HCT116 (cell line): ENCODE measurements around the gene BRWD1. TPM values are rescaled to one million over a fixed set of nuclear protein-coding genes. Genes with fewer than 3 reads are reported as not detected.

ENCODE experiments used
- ATAC-seq: fragments of 200-7000 bp; cut with Tn5 transposase; 2 replicates; pipeline ENCODE4 v1.9.1; 2020; ENCODE audit warnings: mild to moderate bottlenecking, moderate library complexity
- BruUV-seq: library from RNA; stranded (reverse); fragments of 400-500 nt; replicated peaks from 2 replicates; lab custom pipeline; 2021; lab: Mats Ljungman, UMichigan
- CTCF ChIA-PET: fragments of 300-600 bp; sonication (Branson Sonifier 250); formaldehyde crosslinking; loops from one replicate; lab custom pipeline; 2021; ENCODE audit warnings: antibody characterized with exemption; lab: Charles Lee
- POLR2A ChIA-PET: fragments of 300-600, 350-600 bp; sonication (Branson Sonifier 250); formaldehyde crosslinking; loops from one replicate; lab custom pipeline; 2021; ENCODE audit warnings: antibody characterized with exemption; lab: Charles Lee
- RAD21 ChIA-PET, 2 experiments: fragments of 300-600 bp; sonication (Branson Sonifier 250); formaldehyde crosslinking; loops; one replicate each; lab custom pipeline; 2023; ENCODE audit warnings: low total read pairs in 2 of 2; ENCODE audit not compliant: uncharacterized antibody in 2 of 2, unreplicated experiment in 2 of 2, low non-redundant PET in 1 of 2; lab: Charles Lee
- DNase-seq: peaks from one replicate; pipeline ENCODE4 v3.0.0-alpha.2; 2010; ENCODE audit warnings: low read depth, low spot score
- H2AFZ ChIP-seq: fragments of 200-600 bp; shearing (Covaris generic), sonication (generic); 2 replicates; pipeline ENCODE4 v1.6.1; 2017; ENCODE audit warnings: low read depth, mixed run types, mixed read lengths, antibody characterized with exemption, low read length; ENCODE audit not compliant: poor library complexity, severe bottlenecking
- H3K27ac ChIP-seq: 2 replicates; pipeline ENCODE4 v1.5.1; 2012; ENCODE audit warnings: low read depth, low read length
- H3K27me3 ChIP-seq: fragments of 200-600 bp; sonication (generic); 2 replicates; pipeline ENCODE4 v1.6.1; 2016; ENCODE audit warnings: mixed run types, low read length, mixed read lengths; ENCODE audit not compliant: insufficient read depth
- H3K36me3 ChIP-seq, 2 experiments: fragments of 200-500 bp in 1 of 2; fragments of 200-600 bp in 1 of 2; sonication (Bioruptor generic) in 1 of 2; sonication (generic) in 1 of 2; 2 replicates each; pipeline versions ENCODE4 v1.5.1 to v1.6.1; 2014 to 2016; ENCODE audit warnings: low read length in 2 of 2, inconsistent platforms in 1 of 2, mixed read lengths in 1 of 2, mixed run types in 1 of 2; ENCODE audit not compliant: insufficient read depth in 2 of 2, control insufficient read depth in 1 of 2
- H3K4me1 ChIP-seq, 2 experiments: fragments of 200-600 bp in 1 of 2; sonication (generic) in 1 of 2; 2 replicates each; pipeline versions ENCODE4 v1.5.1 to v1.6.1; 2012 to 2017; ENCODE audit warnings: low read length in 2 of 2, inconsistent platforms in 1 of 2, mild to moderate bottlenecking in 1 of 2, mixed read lengths in 1 of 2, mixed run types in 1 of 2, moderate library complexity in 1 of 2; ENCODE audit not compliant: insufficient read depth in 2 of 2, control insufficient read depth in 1 of 2
- H3K4me2 ChIP-seq: fragments of 200-600 bp; sonication (generic); 2 replicates; pipeline ENCODE4 v1.6.1; 2017; ENCODE audit warnings: mixed run types, low read length, mixed read lengths
- H3K4me3 ChIP-seq, 2 experiments: fragments of 200-600 bp in 1 of 2; sonication (generic) in 1 of 2; replicated peaks in 1 of 2; 2 replicates each; pipeline ENCODE4 v1.5.1; 2011 to 2016; ENCODE audit warnings: low read length in 2 of 2, control low read depth in 1 of 2, low read depth in 1 of 2, mild to moderate bottlenecking in 1 of 2, mixed read lengths in 1 of 2, mixed run types in 1 of 2
- H3K79me2 ChIP-seq: fragments of 200-600 bp; sonication (generic); 2 replicates; pipeline ENCODE4 v1.6.1; 2017; ENCODE audit warnings: mild to moderate bottlenecking, mixed run types, low read length, moderate library complexity, mixed read lengths; ENCODE audit not compliant: insufficient read depth
- H3K9ac ChIP-seq: fragments of 200-600 bp; sonication (generic); 2 replicates; pipeline ENCODE4 v1.6.1; 2016; ENCODE audit warnings: low read length, mixed read lengths
- H3K9me2 ChIP-seq: fragments of 200-600 bp; sonication (generic), shearing (Covaris generic); 2 replicates; pipeline ENCODE4 v1.6.1; 2017; ENCODE audit warnings: mixed run types, mild to moderate bottlenecking, moderate library complexity; ENCODE audit not compliant: insufficient read depth
- H3K9me3 ChIP-seq, 2 experiments: fragments of 200-500 bp in 1 of 2; fragments of 200-600 bp in 1 of 2; sonication (Bioruptor generic) in 1 of 2; sonication (generic) in 1 of 2; 2 replicates each; pipeline ENCODE4 v1.6.1; 2014 to 2017; ENCODE audit warnings: low read length in 2 of 2, mixed read lengths in 2 of 2, inconsistent platforms in 1 of 2, low read depth in 1 of 2, mild to moderate bottlenecking in 1 of 2, mixed run types in 1 of 2, moderate library complexity in 1 of 2; ENCODE audit not compliant: control insufficient read depth in 1 of 2, insufficient read depth in 1 of 2
- H4K20me1 ChIP-seq: fragments of 200-600 bp; sonication (generic), shearing (Covaris generic); 2 replicates; pipeline ENCODE4 v1.6.1; 2017; ENCODE audit warnings: mixed run types, mild to moderate bottlenecking, moderate library complexity; ENCODE audit not compliant: insufficient read depth
- CBX3 ChIP-seq: IDR thresholded peaks from 2 replicates; pipeline ENCODE4 v1.6.1; 2012; ENCODE audit warnings: low read depth
- CEBPB ChIP-seq: IDR thresholded peaks from 2 replicates; pipeline ENCODE4 v1.6.1; 2012; ENCODE audit warnings: low read depth
- EGR1 ChIP-seq: IDR thresholded peaks from 2 replicates; pipeline ENCODE4 v1.6.1; 2012; ENCODE audit warnings: low read depth
- ELF1 ChIP-seq: IDR thresholded peaks from 2 replicates; pipeline ENCODE4 v1.6.1; 2012; ENCODE audit warnings: low read depth, borderline replicate concordance
- EZH2 ChIP-seq: fragments of 200-600 bp; sonication (generic); IDR thresholded peaks from 2 replicates; pipeline ENCODE4 v1.6.1; 2017; ENCODE audit warnings: antibody characterized with exemption, mixed run types
- EZH2phosphoT487 ChIP-seq: fragments of 200-600 bp; IDR thresholded peaks from 2 replicates; pipeline ENCODE4 v1.6.1; 2018; ENCODE audit warnings: antibody characterized with exemption, borderline replicate concordance
- FOSL1 ChIP-seq: IDR thresholded peaks from 2 replicates; pipeline ENCODE4 v1.6.1; 2012; ENCODE audit warnings: low read depth
- JUND ChIP-seq: IDR thresholded peaks from 2 replicates; pipeline ENCODE4 v1.6.1; 2012
- POLR2A ChIP-seq: IDR thresholded peaks from 2 replicates; pipeline ENCODE4 v1.7.0; 2011; ENCODE audit warnings: borderline replicate concordance; ENCODE audit not compliant: insufficient read depth, insufficient read length; ENCODE audit errors: extremely low read depth
- POLR2AphosphoS5 ChIP-seq: IDR thresholded peaks from 2 replicates; pipeline ENCODE4 v1.6.1; 2011; ENCODE audit warnings: mild to moderate bottlenecking, low read depth, low read length, moderate library complexity
- RAD21 ChIP-seq: IDR thresholded peaks from 2 replicates; pipeline ENCODE4 v1.6.1; 2012; ENCODE audit warnings: low read depth, mild to moderate bottlenecking
- SIN3A ChIP-seq: IDR thresholded peaks from 2 replicates; pipeline ENCODE4 v1.6.1; 2012; ENCODE audit warnings: low read depth
- SP1 ChIP-seq: IDR thresholded peaks from 2 replicates; pipeline ENCODE4 v1.6.1; 2012; ENCODE audit warnings: low read depth
- TCF7L2 ChIP-seq: IDR thresholded peaks from 2 replicates; pipeline ENCODE4 v1.7.0; 2011; ENCODE audit warnings: borderline replicate concordance, inconsistent platforms; ENCODE audit not compliant: insufficient read depth, insufficient read length; ENCODE audit errors: extremely low read depth
- YY1 ChIP-seq: IDR thresholded peaks from 2 replicates; pipeline ENCODE4 v1.6.1; 2011; ENCODE audit warnings: low read length, low read depth, moderate library complexity, mild to moderate bottlenecking; ENCODE audit not compliant: insufficient replicate concordance; ENCODE audit errors: extremely low read depth
- ZFX ChIP-seq: fragments of 450-650 bp; IDR thresholded peaks from 2 replicates; pipeline ENCODE4 v1.6.1; 2017
- ZNF274 ChIP-seq: fragments of 200-500 bp; sonication (Bioruptor generic); IDR thresholded peaks from 2 replicates; pipeline ENCODE4 v1.6.1; 2014; ENCODE audit warnings: mild to moderate bottlenecking, low read depth, low read length, inconsistent platforms
- intact Hi-C: fragments of 100-400 bp; cut with micrococcal nuclease; formaldehyde crosslinking; loops from 2 replicates; pipeline ENCODE4 v1.10.0; 2022
- total RNA-seq: library from RNA; stranded (reverse); gene quantifications from one replicate; pipeline ENCODE4 v1.2.1, GENCODE V29; 2021; ENCODE audit not compliant: unreplicated experiment
- TF ChIP-seq, protein P1 (sequence below): IDR thresholded peaks from 2 replicates; pipeline ENCODE4 v1.6.1; 2012
- TF ChIP-seq, protein P2 (sequence below), 3 experiments: fragments of 200-600 bp in 1 of 3; sonication (generic) in 1 of 3; IDR thresholded peaks in 2 of 3; conservative IDR thresholded peaks in 1 of 3; 2 replicates each; pipeline ENCODE4 v1.5.1; 2012 to 2017; ENCODE audit warnings: low read depth in 2 of 3, low read length in 2 of 3, antibody characterized with exemption in 1 of 3, borderline replicate concordance in 1 of 3, control low read depth in 1 of 3, mild to moderate bottlenecking in 1 of 3, mixed read lengths in 1 of 3, mixed run types in 1 of 3, moderate library complexity in 1 of 3; ENCODE audit not compliant: insufficient read depth in 1 of 3
- TF ChIP-seq, protein P3 (sequence below): IDR thresholded peaks from 2 replicates; pipeline ENCODE4 v1.6.1; 2011; ENCODE audit warnings: mild to moderate bottlenecking, low read length, moderate library complexity; ENCODE audit not compliant: insufficient replicate concordance; ENCODE audit errors: extremely low read depth
- TF ChIP-seq, protein P4 (sequence below): IDR thresholded peaks from 2 replicates; pipeline ENCODE4 v1.6.1; 2012

BRWD1 gene
- total RNA-seq, 1 experiment from 2014 or later = 33.1 TPM

DNA sequence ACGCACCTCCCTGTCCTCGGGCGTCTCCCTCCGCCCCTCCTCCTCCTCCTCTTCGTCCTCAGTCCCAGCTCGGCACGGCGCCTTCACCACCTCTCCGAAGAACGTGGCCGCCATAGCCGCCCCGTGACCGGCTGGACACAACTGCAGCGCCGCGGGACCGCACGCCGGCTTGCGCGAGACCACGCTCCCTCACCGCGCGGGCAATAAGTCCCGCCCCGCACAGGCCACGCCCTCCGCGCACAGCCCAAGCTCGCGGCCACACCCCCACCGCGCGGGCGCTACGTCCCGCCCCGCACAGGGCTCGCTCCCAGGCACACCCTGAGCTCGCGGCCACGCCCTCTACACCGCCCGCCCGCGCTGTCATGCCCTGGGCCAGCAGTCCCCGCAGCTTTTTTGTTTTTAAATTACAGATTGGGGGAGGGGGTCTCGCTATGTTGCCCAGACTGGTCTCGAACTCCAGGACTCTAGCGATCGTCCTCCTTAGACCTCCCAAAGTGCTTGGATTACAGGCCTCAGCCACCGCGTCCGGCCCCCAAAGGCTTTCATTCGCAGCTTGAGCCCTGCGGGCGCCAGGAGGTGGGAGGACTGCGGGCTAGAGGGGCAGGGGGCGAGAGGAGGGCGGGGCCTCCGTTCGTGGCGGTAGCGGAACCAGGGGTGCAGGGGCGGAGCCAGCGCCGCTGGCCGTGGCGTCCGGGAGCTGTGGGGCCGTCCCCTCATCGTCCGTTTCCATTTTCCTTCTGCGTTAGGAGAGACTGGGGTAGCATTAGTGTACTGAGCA, 130.0 kb downstream of the BRWD1 start, which contains the start of gene PSMG1:
Gene PSMG1 (minus strand): TSS at position 180 of the 778 bp plus-strand sequence. CDS start 66 bp downstream, at position 114.
- Histone ChIP-seq H3K9ac (peak within 1 kb of the TSS; percentile 92), H3K36me3 (peaks cover 7 to 19% of the 10 kb centered on the region in 2 experiments; a peak in 2 of 4 replicates), H4K20me1 (peaks cover 3% of the 10 kb centered on the region; the same call in 1 of the 2 replicates), H3K79me2 (peaks cover 47% of the 10 kb centered on the region), H3K27ac (peak within 1 kb of the TSS; percentile 64), H3K9me3 (no peaks in the 10 kb centered on the region), H3K4me2 (peak within 1 kb of the TSS; percentile 88), H3K9me2 (no peaks in the 10 kb centered on the region), H3K4me3 (peak within 1 kb of the TSS; percentile 80 to 86), H3K27me3 (no peaks in the 10 kb centered on the region), H2AFZ (no peak within 1 kb of the TSS), H3K4me1 (peaks cover 4 to 15% of the 10 kb centered on the region in 2 experiments; a peak in 3 of 4 replicates)
- DNase-seq (peak; percentile 88), ATAC-seq (peak; percentile 94)
- no TSS peak for BruUV-seq
- POLR2A ChIA-PET = interaction anchor here (0.6 to 1.6 kb wide), 9 partner anchors 10 to 517 kb away, joined by 3 to 10 read pairs (median 4); a partner anchor contains a TSS
- RAD21 ChIA-PET = interaction anchor here in 1 of 2 experiments (1.2 kb wide), 1 partner anchor 258 kb away, joined by 3 read pairs; no protein-coding TSS in a partner anchor
- CTCF ChIA-PET = interaction anchor here (0.8 to 2.0 kb wide), 5 partner anchors 9 to 484 kb away, joined by 3 to 7 read pairs (median 4); no protein-coding TSS in a partner anchor
- intact Hi-C loops = loop anchor here (2.0 to 10.0 kb wide), 3 partner anchors 197 to 451 kb away; partner anchors contain the start of gene LCA5L
- no peak for TF ChIP-seq RAD21
- no peak for TF ChIP-seq EZH2
- no peak for TF ChIP-seq JUND
- TF ChIP-seq EGR1 = no peak
- TF ChIP-seq EZH2phosphoT487 = no peak
- TF ChIP-seq, protein P1, sequence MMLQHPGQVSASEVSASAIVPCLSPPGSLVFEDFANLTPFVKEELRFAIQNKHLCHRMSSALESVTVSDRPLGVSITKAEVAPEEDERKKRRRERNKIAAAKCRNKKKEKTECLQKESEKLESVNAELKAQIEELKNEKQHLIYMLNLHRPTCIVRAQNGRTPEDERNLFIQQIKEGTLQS = no peak
- no peak for TF ChIP-seq CEBPB
- no peak for TF ChIP-seq FOSL1
- TF ChIP-seq POLR2AphosphoS5 = peak; percentile 71
- peak; percentile 81 for TF ChIP-seq POLR2A
- peak; percentile 78; the same call in 1 of the 2 replicates for TF ChIP-seq SIN3A
- peak; percentile 56; the same call in 1 of the 2 replicates for TF ChIP-seq ZFX
- peak; percentile 45 for TF ChIP-seq SP1
- TF ChIP-seq, protein P2, sequence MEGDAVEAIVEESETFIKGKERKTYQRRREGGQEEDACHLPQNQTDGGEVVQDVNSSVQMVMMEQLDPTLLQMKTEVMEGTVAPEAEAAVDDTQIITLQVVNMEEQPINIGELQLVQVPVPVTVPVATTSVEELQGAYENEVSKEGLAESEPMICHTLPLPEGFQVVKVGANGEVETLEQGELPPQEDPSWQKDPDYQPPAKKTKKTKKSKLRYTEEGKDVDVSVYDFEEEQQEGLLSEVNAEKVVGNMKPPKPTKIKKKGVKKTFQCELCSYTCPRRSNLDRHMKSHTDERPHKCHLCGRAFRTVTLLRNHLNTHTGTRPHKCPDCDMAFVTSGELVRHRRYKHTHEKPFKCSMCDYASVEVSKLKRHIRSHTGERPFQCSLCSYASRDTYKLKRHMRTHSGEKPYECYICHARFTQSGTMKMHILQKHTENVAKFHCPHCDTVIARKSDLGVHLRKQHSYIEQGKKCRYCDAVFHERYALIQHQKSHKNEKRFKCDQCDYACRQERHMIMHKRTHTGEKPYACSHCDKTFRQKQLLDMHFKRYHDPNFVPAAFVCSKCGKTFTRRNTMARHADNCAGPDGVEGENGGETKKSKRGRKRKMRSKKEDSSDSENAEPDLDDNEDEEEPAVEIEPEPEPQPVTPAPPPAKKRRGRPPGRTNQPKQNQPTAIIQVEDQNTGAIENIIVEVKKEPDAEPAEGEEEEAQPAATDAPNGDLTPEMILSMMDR (IDR thresholded peaks at IDR 0.05 in 2 of 3, conservative IDR thresholded peaks at IDR 0.05 in 1 of 3; ENCODE audit: borderline replicate concordance in 1 of 3, insufficient read depth in 1 of 3, low read depth in 2 of 3, low read length in 2 of 3) = no peak
- TF ChIP-seq CBX3 = peak; percentile 53; the same call in 1 of the 2 replicates
- TF ChIP-seq ELF1 = no peak
- TF ChIP-seq ZNF274 = no peak
- TF ChIP-seq TCF7L2 = no peak
- TF ChIP-seq, protein P3, sequence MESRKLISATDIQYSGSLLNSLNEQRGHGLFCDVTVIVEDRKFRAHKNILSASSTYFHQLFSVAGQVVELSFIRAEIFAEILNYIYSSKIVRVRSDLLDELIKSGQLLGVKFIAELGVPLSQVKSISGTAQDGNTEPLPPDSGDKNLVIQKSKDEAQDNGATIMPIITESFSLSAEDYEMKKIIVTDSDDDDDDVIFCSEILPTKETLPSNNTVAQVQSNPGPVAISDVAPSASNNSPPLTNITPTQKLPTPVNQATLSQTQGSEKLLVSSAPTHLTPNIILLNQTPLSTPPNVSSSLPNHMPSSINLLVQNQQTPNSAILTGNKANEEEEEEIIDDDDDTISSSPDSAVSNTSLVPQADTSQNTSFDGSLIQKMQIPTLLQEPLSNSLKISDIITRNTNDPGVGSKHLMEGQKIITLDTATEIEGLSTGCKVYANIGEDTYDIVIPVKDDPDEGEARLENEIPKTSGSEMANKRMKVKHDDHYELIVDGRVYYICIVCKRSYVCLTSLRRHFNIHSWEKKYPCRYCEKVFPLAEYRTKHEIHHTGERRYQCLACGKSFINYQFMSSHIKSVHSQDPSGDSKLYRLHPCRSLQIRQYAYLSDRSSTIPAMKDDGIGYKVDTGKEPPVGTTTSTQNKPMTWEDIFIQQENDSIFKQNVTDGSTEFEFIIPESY = peak; percentile 26
- TF ChIP-seq, protein P4, sequence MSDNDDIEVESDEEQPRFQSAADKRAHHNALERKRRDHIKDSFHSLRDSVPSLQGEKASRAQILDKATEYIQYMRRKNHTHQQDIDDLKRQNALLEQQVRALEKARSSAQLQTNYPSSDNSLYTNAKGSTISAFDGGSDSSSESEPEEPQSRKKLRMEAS = peak; percentile 94
- no peak for TF ChIP-seq YY1
